Caco-2 (cell line): ENCODE results near the gene C17orf50. TPM values are rescaled to one million over a fixed set of nuclear protein-coding genes. Genes with fewer than 3 reads are reported as not detected.

Experiments
- BruUV-seq: library from RNA; stranded (reverse); fragments of 400-500 nt; replicated peaks from 2 replicates; lab custom pipeline; 2021; lab: Mats Ljungman, UMichigan
- CTCF ChIA-PET: fragments of 300-600 bp; sonication (Branson Sonifier 250); formaldehyde crosslinking; loops from one replicate; lab custom pipeline; 2022; ENCODE audit warnings: antibody characterized with exemption; lab: Charles Lee
- POLR2A ChIA-PET: fragments of 300-600 bp; sonication (Branson Sonifier 250); formaldehyde crosslinking; loops from one replicate; lab custom pipeline; 2022; ENCODE audit warnings: antibody characterized with exemption; lab: Charles Lee
- DNase-seq, 2 experiments: peaks; one replicate each; pipeline versions ENCODE4 v3.0.0 to v3.0.0-alpha.2; 2020 to 2022
- H3K27me3 ChIP-seq: replicated peaks from 2 replicates; pipeline ENCODE4 v1.6.0; 2011; ENCODE audit warnings: low read length; ENCODE audit not compliant: control insufficient read depth, insufficient read depth
- H3K36me3 ChIP-seq: 2 replicates; pipeline ENCODE4 v1.5.1; 2011; ENCODE audit warnings: low read length; ENCODE audit not compliant: control insufficient read depth, insufficient read depth
- H3K4me1 ChIP-seq: fragments of 250-450 bp; sonication (Bioruptor Pico); 2 replicates; pipeline ENCODE4 v1.5.1; 2020; ENCODE audit warnings: mild to moderate bottlenecking
- H3K4me3 ChIP-seq: 2 replicates; pipeline ENCODE4 v1.5.1; 2011; ENCODE audit warnings: low read depth, mild to moderate bottlenecking, control low read depth, low read length
- H3K9me3 ChIP-seq: fragments of 250-450 bp; sonication (Bioruptor Pico); 2 replicates; pipeline ENCODE4 v1.5.1; 2020; ENCODE audit warnings: mild to moderate bottlenecking, moderate library complexity
- H3K27ac Mint-ChIP-seq: one replicate; pipeline ENCODE4 v1.8.0; 2022; ENCODE audit warnings: mixed read lengths; ENCODE audit not compliant: unreplicated experiment
- H3K27me3 Mint-ChIP-seq: one replicate; pipeline ENCODE4 v1.8.0; 2022; ENCODE audit warnings: mixed read lengths; ENCODE audit not compliant: insufficient read depth, unreplicated experiment
- H3K36me3 Mint-ChIP-seq: one replicate; pipeline ENCODE4 v1.8.0; 2022; ENCODE audit warnings: mild to moderate bottlenecking, mixed read lengths; ENCODE audit not compliant: insufficient read depth, unreplicated experiment
- H3K4me1 Mint-ChIP-seq: one replicate; pipeline ENCODE4 v1.8.0; 2022; ENCODE audit warnings: low read depth, mixed read lengths; ENCODE audit not compliant: unreplicated experiment
- H3K4me3 Mint-ChIP-seq: one replicate; pipeline ENCODE4 v1.8.0; 2022; ENCODE audit warnings: mild to moderate bottlenecking, moderate library complexity, mixed read lengths; ENCODE audit not compliant: unreplicated experiment
- H3K9me3 Mint-ChIP-seq: one replicate; pipeline ENCODE4 v1.8.0; 2022; ENCODE audit warnings: mixed read lengths; ENCODE audit not compliant: unreplicated experiment
- CTCF ChIP-seq, 2 experiments: fragments of 200-600 bp in 1 of 2; IDR thresholded peaks; 1 replicate in 1 of 2; 2 replicates in 1 of 2; pipeline versions ENCODE4 v1.5.1 to v1.8.0; 2011 to 2022; ENCODE audit warnings: antibody characterized with exemption in 1 of 2, control low read depth in 1 of 2, inconsistent platforms in 1 of 2, low read depth in 1 of 2, low read length in 1 of 2, mild to moderate bottlenecking in 1 of 2, moderate library complexity in 1 of 2; ENCODE audit not compliant: insufficient read depth in 1 of 2, severe bottlenecking in 1 of 2, unreplicated experiment in 1 of 2
- intact Hi-C: fragments of 100-400 bp; cut with micrococcal nuclease; formaldehyde crosslinking; loops from one replicate; pipeline ENCODE4 v1.10.0; 2022; ENCODE audit not compliant: unreplicated experiment
- total RNA-seq: library from RNA; stranded (reverse); gene quantifications from 2 replicates; pipeline ENCODE4 v1.2.3, GENCODE V29; 2022

Gene C17orf50
- total RNA-seq, 1 experiment from 2014 or later = not detected

DNA sequence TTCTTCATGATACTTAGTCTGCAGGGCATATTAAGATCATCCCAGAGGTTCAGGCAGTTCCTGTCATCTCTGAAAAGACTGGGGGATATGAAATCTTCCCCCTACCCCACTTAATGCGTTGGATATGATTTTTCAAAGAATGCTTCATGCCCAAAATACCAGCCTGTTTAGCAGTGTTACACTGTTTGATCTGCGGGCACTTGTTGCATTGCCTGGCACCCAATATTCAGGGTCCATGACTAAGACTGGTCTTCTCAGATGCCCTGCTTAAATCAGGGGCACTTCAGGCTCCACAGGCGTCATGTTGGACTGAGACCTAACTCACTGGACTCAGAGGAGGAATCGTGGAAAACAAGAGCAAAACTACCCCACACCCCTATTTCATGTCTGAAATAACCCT is 35.6 kb upstream of the C17orf50 start:
- H3K4me1 ChIP-seq = no peaks in the 10 kb centered on the region
- ChIA-PET CTCF (no interaction called here), POLR2A (no interaction called here)
- Mint-ChIP-seq H3K4me1 (peaks cover 5% of the 10 kb centered on the region), H3K9me3 (no peaks in the 10 kb centered on the region), H3K4me3 (no peak overlapping the region), H3K36me3 (peaks cover 50% of the 10 kb centered on the region), H3K27ac (no peak overlapping the region), H3K27me3 (no peaks in the 10 kb centered on the region)
- no TSS peak for BruUV-seq
- peaks cover 2% of the 10 kb centered on the region; the same call in 1 of the 2 replicates for H3K36me3 ChIP-seq
- no peak for TF ChIP-seq CTCF (IDR thresholded peaks at IDR 0.05; ENCODE audit: insufficient read depth in 1 of 2, low read depth in 1 of 2, low read length in 1 of 2, severe bottlenecking in 1 of 2, unreplicated experiment in 1 of 2)
- no peak for DNase-seq
- no peaks in the 10 kb centered on the region for H3K27me3 ChIP-seq
- intact Hi-C loops = no loop called here
- no peak overlapping the region for H3K4me3 ChIP-seq
- no peaks in the 10 kb centered on the region for H3K9me3 ChIP-seq

DNA sequence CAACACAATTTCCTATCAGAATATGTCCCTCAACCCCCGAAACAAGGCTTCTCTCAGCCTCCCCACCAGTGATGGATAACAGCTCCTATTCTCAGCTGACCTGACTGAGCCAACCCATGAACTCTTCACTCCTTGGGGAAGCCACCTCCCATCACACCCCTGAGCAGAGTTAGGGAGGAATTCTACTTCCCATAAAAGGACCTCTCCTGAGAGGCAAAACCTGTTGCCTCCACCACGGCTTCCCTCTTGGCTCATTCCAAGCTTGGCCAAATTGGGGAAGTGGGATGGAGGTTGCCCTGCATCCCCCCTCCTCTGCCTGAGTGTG is 34.9 kb upstream of the C17orf50 start:
- H3K9me3 ChIP-seq = no peaks in the 10 kb centered on the region
- H3K27ac Mint-ChIP-seq = no peak overlapping the region
- no peak overlapping the region for H3K4me3 ChIP-seq
- BruUV-seq = no TSS peak
- peaks cover under 1% of the 10 kb centered on the region; the same call in 1 of the 2 replicates for H3K4me1 ChIP-seq
- intact Hi-C loops = no loop called here
- H3K4me3 Mint-ChIP-seq = no peak overlapping the region
- H3K9me3 Mint-ChIP-seq = no peaks in the 10 kb centered on the region
- peaks cover 1% of the 10 kb centered on the region; the same call in 1 of the 2 replicates for H3K36me3 ChIP-seq
- peaks cover 9% of the 10 kb centered on the region for H3K4me1 Mint-ChIP-seq
- DNase-seq = no peak
- no peaks in the 10 kb centered on the region for H3K27me3 Mint-ChIP-seq
- ChIA-PET POLR2A (no interaction called here), CTCF (interaction anchor here (1.0 kb wide), 1 partner anchor 112 kb away, joined by 3 read pairs; no protein-coding TSS in a partner anchor)
- no peaks in the 10 kb centered on the region for H3K27me3 ChIP-seq
- peaks cover 50% of the 10 kb centered on the region for H3K36me3 Mint-ChIP-seq
- TF ChIP-seq CTCF (IDR thresholded peaks at IDR 0.05; ENCODE audit: insufficient read depth in 1 of 2, low read depth in 1 of 2, low read length in 1 of 2, severe bottlenecking in 1 of 2, unreplicated experiment in 1 of 2) = no peak

DNA sequence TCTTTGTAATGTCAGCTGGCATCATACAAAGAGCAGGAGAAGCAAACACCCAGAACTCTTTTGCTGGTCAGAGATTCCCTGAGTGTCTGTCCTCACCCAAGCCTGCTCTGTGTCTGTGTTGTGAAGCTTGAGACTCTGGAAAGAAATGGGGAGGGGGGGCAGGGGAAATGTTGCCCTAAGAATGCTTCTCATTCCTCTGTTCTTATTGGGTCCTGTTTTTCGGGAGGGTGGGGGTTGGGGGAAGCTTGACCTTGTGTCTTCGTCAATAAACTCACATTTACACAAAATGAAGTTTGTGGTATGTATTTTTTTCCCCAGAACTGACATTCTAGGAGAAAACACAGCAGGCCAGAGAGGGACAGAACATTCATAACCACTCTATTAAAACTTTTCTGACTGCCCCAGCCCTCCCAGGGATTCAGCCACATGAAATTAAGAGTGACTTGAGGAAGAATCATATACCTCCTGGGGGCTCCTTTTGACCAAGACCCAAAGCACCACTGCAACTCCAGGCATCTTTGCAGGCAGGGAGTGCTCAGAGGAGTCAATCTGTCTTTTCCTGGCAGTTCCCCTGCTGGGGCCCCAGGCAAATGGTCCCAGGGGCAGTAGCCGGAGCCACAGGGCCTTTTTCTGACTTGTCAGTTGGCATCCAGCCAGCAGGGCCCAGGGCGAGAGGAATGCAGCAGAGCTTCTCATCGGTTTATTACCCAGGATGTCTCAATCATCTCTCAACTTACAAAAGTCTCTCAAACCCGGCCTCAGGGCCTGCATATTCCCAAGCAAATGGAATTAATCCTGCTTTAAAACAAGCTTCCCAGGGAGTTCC is 34.3 kb upstream of the C17orf50 start:
- Histone ChIP-seq H3K9me3 (no peaks in the 10 kb centered on the region), H3K36me3 (no peaks in the 10 kb centered on the region; the same call in 1 of the 2 replicates), H3K4me3 (no peak overlapping the region), H3K27me3 (no peaks in the 10 kb centered on the region), H3K4me1 (peaks cover 7% of the 10 kb centered on the region)
- TF ChIP-seq CTCF (IDR thresholded peaks at IDR 0.05; ENCODE audit: insufficient read depth in 1 of 2, low read depth in 1 of 2, low read length in 1 of 2, severe bottlenecking in 1 of 2, unreplicated experiment in 1 of 2) = no peak
- intact Hi-C loops = no loop called here
- no peak overlapping the region for H3K27ac Mint-ChIP-seq
- H3K4me3 Mint-ChIP-seq = no peak overlapping the region
- ChIA-PET POLR2A (no interaction called here), CTCF (interaction anchor here (1.0 to 1.2 kb wide), 3 partner anchors 21 to 113 kb away, joined by 3 to 5 read pairs (median 5); no protein-coding TSS in a partner anchor)
- no peaks in the 10 kb centered on the region for H3K9me3 Mint-ChIP-seq
- H3K36me3 Mint-ChIP-seq = peaks cover 45% of the 10 kb centered on the region
- peak; percentile 42 to 65 for DNase-seq
- no peaks in the 10 kb centered on the region for H3K27me3 Mint-ChIP-seq
- no TSS peak for BruUV-seq
- peaks cover 14% of the 10 kb centered on the region for H3K4me1 Mint-ChIP-seq
